ENCODE results near the gene DEPP1.

- TF ChIP-seq CTCF (conservative IDR thresholded peaks at IDR 0.05; ENCODE audit: low read depth, low read length), result no peak
- no peak for TF ChIP-seq CHD1 (IDR thresholded peaks at IDR 0.05; ENCODE audit: low read depth, low read length)
- TF ChIP-seq ELK1 (IDR thresholded peaks at IDR 0.05; ENCODE audit: borderline replicate concordance, low read depth, low read length), result no peak
- no peak for TF ChIP-seq RAD21 (IDR thresholded peaks at IDR 0.05; ENCODE audit: low read length)
- no peak for TF ChIP-seq BHLHE40 (IDR thresholded peaks at IDR 0.05; ENCODE audit: low read depth, low read length)
Measured at GRCh38 chr10:44949915-44950314, 28.7 kb downstream of the DEPP1 start.

Data from IMR-90 (cell line).